ENCODE results near the gene PTPRCAP. TPM values are rescaled to one million over a fixed set of nuclear protein-coding genes. Genes with fewer than 3 reads are reported as not detected.

The PTPRCAP gene
- total and polyA plus RNA-seq, 2 experiments from 2014 or later, result 3.3 to 3.5 TPM

- ATAC-seq, result peak; percentile 39
Observed at GRCh38 chr11:67415501-67416304, 21.8 kb downstream of the PTPRCAP start, which contains the start of gene CARNS1. Gene CARNS1, plus strand, starts transcription at chr11:67415678. Its CDS starts 522 bp downstream, at chr11:67416200.

More at GRCh38 chr11:67415501-67416304, 21.8 kb downstream of the PTPRCAP start, which contains the start of gene CARNS1:
- H4K20me1 ChIP-seq (replicated peaks; ENCODE audit: insufficient read depth), result no peaks in the 10 kb centered on the region
- Mint-ChIP-seq H3K27ac (no peak within 1 kb of the TSS), H3K9me3 (no peaks in the 10 kb centered on the region), H3K4me3 (peak within 1 kb of the TSS; percentile 73), H3K27me3 (ENCODE audit: insufficient read depth, low read depth, poor library complexity) (peaks cover 28% of the 10 kb centered on the region), H3K36me3 (ENCODE audit: low read depth) (no peaks in the 10 kb centered on the region), H3K4me1 (peaks cover 16% of the 10 kb centered on the region)
- H3K4me3 ChIP-seq, result peak within 1 kb of the TSS; percentile 55
- H3F3A ChIP-seq (replicated peaks; ENCODE audit: low read depth), result no peaks in the 10 kb centered on the region
- H3K27me3 ChIP-seq (ENCODE audit: insufficient read depth), result peaks cover 16% of the 10 kb centered on the region; the same call in 1 of the 2 replicates
- peak within 1 kb of the TSS; percentile 79 for H3K4me2 ChIP-seq
- no peaks in the 10 kb centered on the region for H3K36me3 ChIP-seq (ENCODE audit: insufficient read depth)
- DNase-seq (ENCODE audit: low spot score), result peak; percentile 69
- peak within 1 kb of the TSS; percentile 28; the same call in 1 of the 2 replicates for H2AFZ ChIP-seq
- no peak for TF ChIP-seq NANOG (IDR thresholded peaks at IDR 0.05; ENCODE audit: borderline replicate concordance)
- TF ChIP-seq STAT1 (IDR thresholded peaks at IDR 0.05; ENCODE audit: unreplicated experiment), result no peak
- no peak for TF ChIP-seq EZH2phosphoT487 (IDR thresholded peaks at IDR 0.05; ENCODE audit: unreplicated experiment)
- TF ChIP-seq ZNF114 (CRISPR knock-in tag; IDR thresholded peaks at IDR 0.05), result no peak
- TF ChIP-seq CREB1 (CRISPR knock-in tag; IDR thresholded peaks at IDR 0.05; ENCODE audit: low read depth), result no peak
- TF ChIP-seq, protein P1, sequence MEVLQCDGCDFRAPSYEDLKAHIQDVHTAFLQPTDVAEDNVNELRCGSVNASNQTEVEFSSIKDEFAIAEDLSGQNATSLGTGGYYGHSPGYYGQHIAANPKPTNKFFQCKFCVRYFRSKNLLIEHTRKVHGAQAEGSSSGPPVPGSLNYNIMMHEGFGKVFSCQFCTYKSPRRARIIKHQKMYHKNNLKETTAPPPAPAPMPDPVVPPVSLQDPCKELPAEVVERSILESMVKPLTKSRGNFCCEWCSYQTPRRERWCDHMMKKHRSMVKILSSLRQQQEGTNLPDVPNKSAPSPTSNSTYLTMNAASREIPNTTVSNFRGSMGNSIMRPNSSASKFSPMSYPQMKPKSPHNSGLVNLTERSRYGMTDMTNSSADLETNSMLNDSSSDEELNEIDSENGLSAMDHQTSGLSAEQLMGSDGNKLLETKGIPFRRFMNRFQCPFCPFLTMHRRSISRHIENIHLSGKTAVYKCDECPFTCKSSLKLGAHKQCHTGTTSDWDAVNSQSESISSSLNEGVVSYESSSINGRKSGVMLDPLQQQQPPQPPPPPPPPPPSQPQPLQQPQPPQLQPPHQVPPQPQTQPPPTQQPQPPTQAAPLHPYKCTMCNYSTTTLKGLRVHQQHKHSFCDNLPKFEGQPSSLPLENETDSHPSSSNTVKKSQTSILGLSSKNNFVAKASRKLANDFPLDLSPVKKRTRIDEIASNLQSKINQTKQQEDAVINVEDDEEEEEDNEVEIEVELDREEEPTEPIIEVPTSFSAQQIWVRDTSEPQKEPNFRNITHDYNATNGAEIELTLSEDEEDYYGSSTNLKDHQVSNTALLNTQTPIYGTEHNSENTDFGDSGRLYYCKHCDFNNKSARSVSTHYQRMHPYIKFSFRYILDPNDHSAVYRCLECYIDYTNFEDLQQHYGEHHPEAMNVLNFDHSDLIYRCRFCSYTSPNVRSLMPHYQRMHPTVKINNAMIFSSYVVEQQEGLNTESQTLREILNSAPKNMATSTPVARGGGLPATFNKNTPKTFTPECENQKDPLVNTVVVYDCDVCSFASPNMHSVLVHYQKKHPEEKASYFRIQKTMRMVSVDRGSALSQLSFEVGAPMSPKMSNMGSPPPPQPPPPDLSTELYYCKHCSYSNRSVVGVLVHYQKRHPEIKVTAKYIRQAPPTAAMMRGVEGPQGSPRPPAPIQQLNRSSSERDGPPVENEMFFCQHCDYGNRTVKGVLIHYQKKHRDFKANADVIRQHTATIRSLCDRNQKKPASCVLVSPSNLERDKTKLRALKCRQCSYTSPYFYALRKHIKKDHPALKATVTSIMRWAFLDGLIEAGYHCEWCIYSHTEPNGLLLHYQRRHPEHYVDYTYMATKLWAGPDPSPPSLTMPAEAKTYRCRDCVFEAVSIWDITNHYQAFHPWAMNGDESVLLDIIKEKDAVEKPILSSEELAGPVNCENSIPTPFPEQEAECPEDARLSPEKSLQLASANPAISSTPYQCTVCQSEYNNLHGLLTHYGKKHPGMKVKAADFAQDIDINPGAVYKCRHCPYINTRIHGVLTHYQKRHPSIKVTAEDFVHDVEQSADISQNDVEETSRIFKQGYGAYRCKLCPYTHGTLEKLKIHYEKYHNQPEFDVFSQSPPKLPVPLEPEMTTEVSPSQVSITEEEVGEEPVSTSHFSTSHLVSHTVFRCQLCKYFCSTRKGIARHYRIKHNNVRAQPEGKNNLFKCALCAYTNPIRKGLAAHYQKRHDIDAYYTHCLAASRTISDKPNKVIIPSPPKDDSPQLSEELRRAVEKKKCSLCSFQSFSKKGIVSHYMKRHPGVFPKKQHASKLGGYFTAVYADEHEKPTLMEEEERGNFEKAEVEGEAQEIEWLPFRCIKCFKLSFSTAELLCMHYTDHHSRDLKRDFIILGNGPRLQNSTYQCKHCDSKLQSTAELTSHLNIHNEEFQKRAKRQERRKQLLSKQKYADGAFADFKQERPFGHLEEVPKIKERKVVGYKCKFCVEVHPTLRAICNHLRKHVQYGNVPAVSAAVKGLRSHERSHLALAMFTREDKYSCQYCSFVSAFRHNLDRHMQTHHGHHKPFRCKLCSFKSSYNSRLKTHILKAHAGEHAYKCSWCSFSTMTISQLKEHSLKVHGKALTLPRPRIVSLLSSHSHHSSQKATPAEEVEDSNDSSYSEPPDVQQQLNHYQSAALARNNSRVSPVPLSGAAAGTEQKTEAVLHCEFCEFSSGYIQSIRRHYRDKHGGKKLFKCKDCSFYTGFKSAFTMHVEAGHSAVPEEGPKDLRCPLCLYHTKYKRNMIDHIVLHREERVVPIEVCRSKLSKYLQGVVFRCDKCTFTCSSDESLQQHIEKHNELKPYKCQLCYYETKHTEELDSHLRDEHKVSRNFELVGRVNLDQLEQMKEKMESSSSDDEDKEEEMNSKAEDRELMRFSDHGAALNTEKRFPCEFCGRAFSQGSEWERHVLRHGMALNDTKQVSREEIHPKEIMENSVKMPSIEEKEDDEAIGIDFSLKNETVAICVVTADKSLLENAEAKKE (CRISPR knock-in tag; IDR thresholded peaks at IDR 0.05), result no peak
- no peak for TF ChIP-seq JUNB (IDR thresholded peaks at IDR 0.05; ENCODE audit: unreplicated experiment)
- TF ChIP-seq ETS1 (IDR thresholded peaks at IDR 0.05), result no peak
- no peak for TF ChIP-seq POLR2AphosphoS5 (IDR thresholded peaks at IDR 0.05; ENCODE audit: low read depth)
- no peak for TF ChIP-seq CTCF (conservative IDR thresholded peaks at IDR 0.05; ENCODE audit: low read depth in 2 of 2)
- no peak for TF ChIP-seq EZH2 (IDR thresholded peaks at IDR 0.05; ENCODE audit: low read depth, unreplicated experiment)
- TF ChIP-seq REST (IDR thresholded peaks at IDR 0.05; ENCODE audit: unreplicated experiment), result no peak
- TF ChIP-seq ZNF331 (CRISPR knock-in tag; IDR thresholded peaks at IDR 0.05; ENCODE audit: low read depth), result no peak
- no peak within 1 kb of the TSS for H3K27ac ChIP-seq (ENCODE audit: low read depth)
- peaks cover 15% of the 10 kb centered on the region; the same call in 1 of the 2 replicates for H3K4me1 ChIP-seq (ENCODE audit: insufficient read depth)
- no peaks in the 10 kb centered on the region for H3K79me2 ChIP-seq (replicated peaks; ENCODE audit: insufficient read depth)
- no peaks in the 10 kb centered on the region for H3K9me2 ChIP-seq (ENCODE audit: insufficient read depth)
